ENCODE data around the gene MLKL.

DNA sequence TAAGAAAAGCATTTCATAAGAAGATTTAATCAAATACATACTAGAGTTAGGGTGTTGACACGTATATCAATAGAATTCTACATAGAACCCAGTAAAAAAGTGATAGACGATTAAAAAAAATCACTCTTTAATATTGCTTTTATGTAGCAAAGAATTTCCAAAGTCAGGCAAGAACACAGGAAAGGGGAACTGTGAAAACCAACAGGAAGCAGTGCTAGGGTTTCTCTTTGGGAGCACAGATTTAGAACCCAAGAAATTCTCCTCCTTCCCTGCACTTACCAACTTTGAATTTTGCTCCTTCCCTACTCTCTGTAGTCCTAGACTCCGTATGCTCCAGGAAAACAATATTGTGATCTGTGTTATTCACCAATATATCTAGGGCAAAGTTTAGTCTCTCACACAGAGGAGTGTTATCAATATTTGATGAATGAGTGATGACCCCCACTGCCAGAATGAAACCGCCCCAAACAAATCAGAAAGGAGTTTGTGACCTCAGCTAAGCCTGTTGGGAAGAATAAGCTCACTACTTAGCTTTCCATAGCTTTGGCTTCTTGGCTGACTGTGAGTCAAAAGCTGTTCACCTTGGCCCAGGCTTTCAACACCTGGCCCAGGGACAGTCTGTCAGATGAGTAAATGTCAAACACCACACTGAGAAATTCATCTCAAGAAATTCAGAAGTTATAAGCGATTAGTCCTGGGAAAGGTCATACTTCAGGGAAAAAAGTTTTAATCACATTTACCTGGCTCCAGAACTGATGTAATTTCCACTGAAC is 42.6 kb downstream of the MLKL start:
- TF ChIP-seq, protein P1, sequence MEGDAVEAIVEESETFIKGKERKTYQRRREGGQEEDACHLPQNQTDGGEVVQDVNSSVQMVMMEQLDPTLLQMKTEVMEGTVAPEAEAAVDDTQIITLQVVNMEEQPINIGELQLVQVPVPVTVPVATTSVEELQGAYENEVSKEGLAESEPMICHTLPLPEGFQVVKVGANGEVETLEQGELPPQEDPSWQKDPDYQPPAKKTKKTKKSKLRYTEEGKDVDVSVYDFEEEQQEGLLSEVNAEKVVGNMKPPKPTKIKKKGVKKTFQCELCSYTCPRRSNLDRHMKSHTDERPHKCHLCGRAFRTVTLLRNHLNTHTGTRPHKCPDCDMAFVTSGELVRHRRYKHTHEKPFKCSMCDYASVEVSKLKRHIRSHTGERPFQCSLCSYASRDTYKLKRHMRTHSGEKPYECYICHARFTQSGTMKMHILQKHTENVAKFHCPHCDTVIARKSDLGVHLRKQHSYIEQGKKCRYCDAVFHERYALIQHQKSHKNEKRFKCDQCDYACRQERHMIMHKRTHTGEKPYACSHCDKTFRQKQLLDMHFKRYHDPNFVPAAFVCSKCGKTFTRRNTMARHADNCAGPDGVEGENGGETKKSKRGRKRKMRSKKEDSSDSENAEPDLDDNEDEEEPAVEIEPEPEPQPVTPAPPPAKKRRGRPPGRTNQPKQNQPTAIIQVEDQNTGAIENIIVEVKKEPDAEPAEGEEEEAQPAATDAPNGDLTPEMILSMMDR (IDR thresholded peaks at IDR 0.05), result no peak
- TF ChIP-seq ZFX (IDR thresholded peaks at IDR 0.05; ENCODE audit: borderline replicate concordance), result no peak
